Measurements from ENCODE around the gene KCNG2. TPM values are rescaled to one million over a fixed set of nuclear protein-coding genes. Genes with fewer than 3 reads are reported as not detected.

KCNG2 gene
- total and polyA plus RNA-seq, 2 of the 8 experiments (the other 6 are each of a cell fraction or from before 2014, with no cell fraction given), result 0.19 to 0.74 TPM

DNA sequence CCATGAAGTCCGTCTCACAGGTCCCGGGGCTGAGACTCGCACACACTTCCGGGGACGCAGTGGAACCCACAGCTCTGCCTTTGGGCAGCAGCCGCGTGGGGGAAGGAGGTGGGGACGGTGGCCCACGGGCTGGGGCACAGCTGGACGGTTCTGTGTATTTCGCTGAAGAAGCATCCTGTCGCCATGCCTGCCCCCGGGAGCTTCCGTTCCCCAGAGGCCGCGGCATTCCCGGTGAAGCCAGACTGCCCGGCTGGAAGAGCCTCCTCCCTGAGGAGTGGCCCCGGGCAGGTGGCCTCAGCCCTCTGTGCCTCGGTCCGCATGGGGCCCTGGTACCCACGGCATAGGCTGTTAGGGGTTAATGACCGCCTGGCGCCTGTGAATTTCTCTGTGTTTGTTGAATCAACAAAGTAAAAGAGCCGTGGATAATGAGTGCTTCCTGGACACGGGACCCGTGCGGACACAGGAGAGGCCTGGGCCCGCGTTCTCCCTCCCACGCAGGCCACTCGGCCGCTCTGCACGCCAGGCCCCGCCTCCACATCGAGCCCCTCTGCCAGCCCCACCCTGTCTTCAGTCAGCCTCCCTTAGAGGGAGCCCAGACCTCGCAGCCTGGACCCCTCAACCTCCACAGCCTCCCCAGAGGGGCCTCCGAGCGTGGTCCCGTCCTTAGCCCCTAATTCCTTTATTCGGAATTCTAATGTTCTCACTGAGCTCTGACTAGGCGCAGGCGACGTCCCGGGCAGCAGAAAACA lies 51.0 kb downstream of the KCNG2 start (continued):
- TF ChIP-seq EP300 (IDR thresholded peaks at IDR 0.05; ENCODE audit: borderline replicate concordance in 1 of 2, low read depth in 2 of 2, low read length in 2 of 2), result no peak
- no peak for TF ChIP-seq ZNF274 (IDR thresholded peaks at IDR 0.05; ENCODE audit: borderline replicate concordance, extremely low read depth, low read length)
- TF ChIP-seq SP1 (IDR thresholded peaks at IDR 0.05; ENCODE audit: low read depth, low read length), result no peak
- TF ChIP-seq TAF1 (IDR thresholded peaks at IDR 0.05; ENCODE audit: low read depth, low read length), result no peak
- no peak for TF ChIP-seq NRF1 (IDR thresholded peaks at IDR 0.05; ENCODE audit: low read depth, low read length)
- TF ChIP-seq SRF (IDR thresholded peaks at IDR 0.05; ENCODE audit: low read depth, low read length), result no peak

Data from H1 (cell line).